GM10847 (cell line): ENCODE results near the gene GPSM3.

Experiments used
- POLR2A ChIP-seq: IDR thresholded peaks from 2 replicates; pipeline ENCODE4 v1.6.1; 2011; ENCODE audit not compliant: insufficient read length; ENCODE audit errors: extremely low read depth

Gene GPSM3

GRCh38 chr6:32212076-32212760, 19.8 kb upstream of the GPSM3 start:
- no peak for TF ChIP-seq POLR2A

GRCh38 chr6:32210191-32210601, 17.8 kb upstream of the GPSM3 start:
- TF ChIP-seq POLR2A = no peak

- no peak for TF ChIP-seq POLR2A
These were observed 16.6 kb upstream of the GPSM3 start for GRCh38 chr6:32208996-32209395.

- TF ChIP-seq POLR2A = no peak
These were observed 11.8 kb upstream of the GPSM3 start for GRCh38 chr6:32204268-32204715.

- TF ChIP-seq POLR2A = no peak
These were observed 11.2 kb upstream of the GPSM3 start for GRCh38 chr6:32203426-32204267.

- no peak for TF ChIP-seq POLR2A
These were observed 9.7 kb upstream of the GPSM3 start for GRCh38 chr6:32202186-32202585.

- no peak for TF ChIP-seq POLR2A
These were observed 8.4 kb upstream of the GPSM3 start for GRCh38 chr6:32200711-32201475.

- TF ChIP-seq POLR2A = no peak
These were observed 6.4 kb upstream of the GPSM3 start for GRCh38 chr6:32198866-32199265.

- TF ChIP-seq POLR2A = no peak
These were observed 5.9 kb upstream of the GPSM3 start for GRCh38 chr6:32198345-32198696.

- TF ChIP-seq POLR2A = no peak
These were observed 4.5 kb upstream of the GPSM3 start for GRCh38 chr6:32196682-32197616.

GRCh38 chr6:32195902-32196681, 3.6 kb upstream of the GPSM3 start:
- TF ChIP-seq POLR2A = peak; percentile 88

GRCh38 chr6:32195652-32195901, 3.1 kb upstream of the GPSM3 start:
- no peak for TF ChIP-seq POLR2A

- peak; percentile 48 for TF ChIP-seq POLR2A
These were observed 2.6 kb upstream of the GPSM3 start for GRCh38 chr6:32194825-32195651.

GRCh38 chr6:32194388-32194787, 1.9 kb upstream of the GPSM3 start:
- TF ChIP-seq POLR2A = no peak
